ENCODE data around the gene FAM110A.

FAM110A gene

GRCh38 chr20:854601-855000 lies 21.1 kb downstream of the FAM110A start:
- Mint-ChIP-seq H3K27me3 (no peaks in the 10 kb centered on the region), H3K4me1 (ENCODE audit: low read depth in 2 of 2) (peaks cover 29 to 34% of the 10 kb centered on the region in 2 donors), H3K4me3 (no peak overlapping the region), H3K36me3 (ENCODE audit: insufficient read depth) (no peaks in the 10 kb centered on the region), H3K27ac (peak overlapping the region; percentile 21 to 63), H3K9me3 (no peaks in the 10 kb centered on the region)
- DNase-seq = no peak
- no peak for ATAC-seq (replicated peaks)

GRCh38 chr20:855466-856360 lies 22.2 kb downstream of the FAM110A start:
- no peak for DNase-seq
- Mint-ChIP-seq H3K27me3 (no peaks in the 10 kb centered on the region), H3K36me3 (ENCODE audit: insufficient read depth) (no peaks in the 10 kb centered on the region), H3K4me1 (ENCODE audit: low read depth in 2 of 2) (peaks cover 32 to 41% of the 10 kb centered on the region in 2 donors), H3K4me3 (peak overlapping the region; percentile 32 to 66), H3K27ac (peak overlapping the region; percentile 0 to 60), H3K9me3 (no peaks in the 10 kb centered on the region)
- no peak for ATAC-seq (replicated peaks)

GRCh38 chr20:856361-856775 lies 22.9 kb downstream of the FAM110A start:
- DNase-seq (peak; percentile 27 to 55 (median 52)), ATAC-seq (replicated peaks) (peak; percentile 99)
- Mint-ChIP-seq H3K36me3 (ENCODE audit: insufficient read depth) (no peaks in the 10 kb centered on the region), H3K9me3 (no peaks in the 10 kb centered on the region), H3K27me3 (no peaks in the 10 kb centered on the region), H3K4me1 (ENCODE audit: low read depth in 2 of 2) (peaks cover 29 to 39% of the 10 kb centered on the region in 2 donors), H3K27ac (peak overlapping the region; percentile 0 to 60), H3K4me3 (peak overlapping the region; percentile 32 to 66)

GRCh38 chr20:858011-858410 lies 24.5 kb downstream of the FAM110A start:
- no peaks in the 10 kb centered on the region for H3K27me3 Mint-ChIP-seq
- H3K4me1 Mint-ChIP-seq (ENCODE audit: low read depth in 2 of 2) = peaks cover 24 to 35% of the 10 kb centered on the region in 2 donors
- ATAC-seq (replicated peaks) = no peak
- H3K36me3 Mint-ChIP-seq (ENCODE audit: insufficient read depth) = no peaks in the 10 kb centered on the region
- H3K9me3 Mint-ChIP-seq = no peaks in the 10 kb centered on the region
- no peak for DNase-seq
- H3K27ac Mint-ChIP-seq = peak overlapping the region in 1 of 2 donors; percentile 11
- H3K4me3 Mint-ChIP-seq = no peak overlapping the region

- ATAC-seq (replicated peaks) (no peak), DNase-seq (no peak)
- Mint-ChIP-seq H3K9me3 (no peaks in the 10 kb centered on the region), H3K4me1 (ENCODE audit: low read depth in 2 of 2) (peaks cover 19 to 26% of the 10 kb centered on the region in 2 donors), H3K4me3 (no peak overlapping the region), H3K36me3 (ENCODE audit: insufficient read depth) (no peaks in the 10 kb centered on the region), H3K27ac (peak overlapping the region; percentile 9 to 25), H3K27me3 (no peaks in the 10 kb centered on the region)
These were observed 26.3 kb downstream of the FAM110A start for GRCh38 chr20:859751-860231.

- Mint-ChIP-seq H3K4me3 (no peak overlapping the region), H3K9me3 (no peaks in the 10 kb centered on the region), H3K36me3 (ENCODE audit: insufficient read depth) (no peaks in the 10 kb centered on the region), H3K27me3 (no peaks in the 10 kb centered on the region), H3K4me1 (ENCODE audit: low read depth in 2 of 2) (peaks cover 19 to 22% of the 10 kb centered on the region in 2 donors), H3K27ac (peak overlapping the region in 1 of 2 donors; percentile 9)
- DNase-seq (no peak), ATAC-seq (replicated peaks) (no peak)
These were observed 27.4 kb downstream of the FAM110A start for GRCh38 chr20:860891-861290.

GRCh38 chr20:865440-865839 lies 31.9 kb downstream of the FAM110A start:
- Mint-ChIP-seq H3K9me3 (no peaks in the 10 kb centered on the region), H3K27ac (no peak overlapping the region), H3K36me3 (ENCODE audit: insufficient read depth) (no peaks in the 10 kb centered on the region), H3K27me3 (peaks cover 5 to 10% of the 10 kb centered on the region in 2 donors), H3K4me1 (ENCODE audit: low read depth in 2 of 2) (peaks cover 0 to 1% of the 10 kb centered on the region in 2 donors), H3K4me3 (no peak overlapping the region)
- ATAC-seq (replicated peaks) (no peak), DNase-seq (no peak)

- Mint-ChIP-seq H3K4me1 (ENCODE audit: low read depth in 2 of 2) (peaks cover under 1 to 1% of the 10 kb centered on the region in 2 donors), H3K27me3 (peaks cover 5 to 10% of the 10 kb centered on the region in 2 donors), H3K27ac (no peak overlapping the region)
These were observed 34.8 kb downstream of the FAM110A start for GRCh38 chr20:868279-868678.

GRCh38 chr20:869606-870005 lies 36.1 kb downstream of the FAM110A start:
- H3K4me3 Mint-ChIP-seq = no peak overlapping the region
- H3K36me3 Mint-ChIP-seq (ENCODE audit: insufficient read depth) = no peaks in the 10 kb centered on the region
- ATAC-seq (replicated peaks) = no peak
- peaks cover 1 to 7% of the 10 kb centered on the region in 2 donors for H3K4me1 Mint-ChIP-seq (ENCODE audit: low read depth in 2 of 2)
- peaks cover 5 to 10% of the 10 kb centered on the region in 2 donors for H3K27me3 Mint-ChIP-seq
- no peak overlapping the region for H3K27ac Mint-ChIP-seq
- DNase-seq = no peak
- no peaks in the 10 kb centered on the region for H3K9me3 Mint-ChIP-seq

More at GRCh38 chr20:868279-868678, 34.8 kb downstream of the FAM110A start:
- Mint-ChIP-seq H3K36me3 (ENCODE audit: insufficient read depth) (no peaks in the 10 kb centered on the region), H3K4me3 (no peak overlapping the region), H3K9me3 (no peaks in the 10 kb centered on the region)
- DNase-seq (no peak), ATAC-seq (replicated peaks) (no peak)

GRCh38 chr20:870758-871157 lies 37.2 kb downstream of the FAM110A start:
- no peak for ATAC-seq (replicated peaks)

GRCh38 chr20:871436-871835 lies 37.9 kb downstream of the FAM110A start:
- H3K9me3 Mint-ChIP-seq = no peaks in the 10 kb centered on the region
- H3K36me3 Mint-ChIP-seq (ENCODE audit: insufficient read depth) = no peaks in the 10 kb centered on the region
- DNase-seq (no peak), ATAC-seq (replicated peaks) (no peak)
- H3K4me1 Mint-ChIP-seq (ENCODE audit: low read depth in 2 of 2) = peaks cover 0 to 7% of the 10 kb centered on the region in 2 donors
- H3K27ac Mint-ChIP-seq = no peak overlapping the region
- H3K4me3 Mint-ChIP-seq = no peak overlapping the region
- peaks cover 5 to 10% of the 10 kb centered on the region in 2 donors for H3K27me3 Mint-ChIP-seq

More at GRCh38 chr20:870758-871157, 37.2 kb downstream of the FAM110A start:
- H3K4me1 Mint-ChIP-seq (ENCODE audit: low read depth in 2 of 2) = peaks cover 1 to 7% of the 10 kb centered on the region in 2 donors
- no peaks in the 10 kb centered on the region for H3K36me3 Mint-ChIP-seq (ENCODE audit: insufficient read depth)
- no peaks in the 10 kb centered on the region for H3K9me3 Mint-ChIP-seq
- no peak overlapping the region for H3K4me3 Mint-ChIP-seq
- H3K27me3 Mint-ChIP-seq = peaks cover 5 to 10% of the 10 kb centered on the region in 2 donors
- no peak overlapping the region for H3K27ac Mint-ChIP-seq
- no peak for DNase-seq

GRCh38 chr20:871948-872347 lies 38.4 kb downstream of the FAM110A start:
- no peak for ATAC-seq (replicated peaks)
- H3K4me1 Mint-ChIP-seq (ENCODE audit: low read depth in 2 of 2) = peaks cover 0 to 7% of the 10 kb centered on the region in 2 donors
- no peaks in the 10 kb centered on the region for H3K9me3 Mint-ChIP-seq
- DNase-seq = no peak
- H3K4me3 Mint-ChIP-seq = no peak overlapping the region
- no peaks in the 10 kb centered on the region for H3K36me3 Mint-ChIP-seq (ENCODE audit: insufficient read depth)
- H3K27ac Mint-ChIP-seq = no peak overlapping the region
- H3K27me3 Mint-ChIP-seq = peaks cover 5 to 10% of the 10 kb centered on the region in 2 donors

- no peak for DNase-seq
- Mint-ChIP-seq H3K27ac (peak overlapping the region in 1 of 2 donors; percentile 64), H3K4me3 (no peak overlapping the region), H3K27me3 (peaks cover 5 to 10% of the 10 kb centered on the region in 2 donors), H3K36me3 (ENCODE audit: insufficient read depth) (no peaks in the 10 kb centered on the region), H3K4me1 (ENCODE audit: low read depth in 2 of 2) (peaks cover 0 to 7% of the 10 kb centered on the region in 2 donors), H3K9me3 (no peaks in the 10 kb centered on the region)
- no peak for ATAC-seq (replicated peaks)
These were observed 39.5 kb downstream of the FAM110A start for GRCh38 chr20:872855-873520.

All from effector memory CD8-positive, alpha-beta T cell (primary cell).